SU-DHL-6 (cell line): ENCODE measurements around the gene FRMPD4.

Source experiments
- CTCF ChIP-seq: fragments of 200-600 bp; sonication (generic); IDR thresholded peaks from one replicate; pipeline ENCODE4 v1.5.1; 2017; ENCODE audit warnings: antibody characterized with exemption, mild to moderate bottlenecking, low read length, moderate library complexity; ENCODE audit not compliant: insufficient read depth, poor library complexity, severe bottlenecking
- EZH2phosphoT487 ChIP-seq: fragments of 200-600 bp; sonication (generic), shearing (Covaris generic); conservative IDR thresholded peaks from 2 replicates; pipeline ENCODE4 v1.6.1; 2018; ENCODE audit warnings: mild to moderate bottlenecking, antibody characterized with exemption, low read length, moderate library complexity, mixed read lengths

- TF ChIP-seq CTCF (no peak), EZH2phosphoT487 (no peak)
Observed at GRCh38 chrX:12554206-12554605, 415.9 kb downstream of the FRMPD4 start.
